Rectal smooth muscle tissue (tissue), 1 donor: Measurements from ENCODE around the gene PRMT7.

Source experiments
- H3K27ac ChIP-seq: one replicate; pipeline ENCODE4 v1.7.0; 2013; ENCODE audit warnings: low read depth, low read length, inconsistent platforms
- H3K27me3 ChIP-seq: one replicate; pipeline ENCODE4 v1.7.0; 2013; ENCODE audit warnings: low read length; ENCODE audit not compliant: control insufficient read depth, insufficient read depth
- H3K36me3 ChIP-seq: one replicate; pipeline ENCODE4 v1.7.0; 2013; ENCODE audit warnings: low read length; ENCODE audit not compliant: control insufficient read depth, insufficient read depth
- H3K4me1 ChIP-seq: one replicate; pipeline ENCODE4 v1.7.0; 2013; ENCODE audit warnings: low read length; ENCODE audit not compliant: control insufficient read depth, insufficient read depth
- H3K4me3 ChIP-seq: one replicate; pipeline ENCODE4 v1.7.0; 2013; ENCODE audit warnings: low read length
- H3K9ac ChIP-seq: one replicate; pipeline ENCODE4 v1.7.0; 2013; ENCODE audit warnings: low read length

PRMT7 gene

DNA sequence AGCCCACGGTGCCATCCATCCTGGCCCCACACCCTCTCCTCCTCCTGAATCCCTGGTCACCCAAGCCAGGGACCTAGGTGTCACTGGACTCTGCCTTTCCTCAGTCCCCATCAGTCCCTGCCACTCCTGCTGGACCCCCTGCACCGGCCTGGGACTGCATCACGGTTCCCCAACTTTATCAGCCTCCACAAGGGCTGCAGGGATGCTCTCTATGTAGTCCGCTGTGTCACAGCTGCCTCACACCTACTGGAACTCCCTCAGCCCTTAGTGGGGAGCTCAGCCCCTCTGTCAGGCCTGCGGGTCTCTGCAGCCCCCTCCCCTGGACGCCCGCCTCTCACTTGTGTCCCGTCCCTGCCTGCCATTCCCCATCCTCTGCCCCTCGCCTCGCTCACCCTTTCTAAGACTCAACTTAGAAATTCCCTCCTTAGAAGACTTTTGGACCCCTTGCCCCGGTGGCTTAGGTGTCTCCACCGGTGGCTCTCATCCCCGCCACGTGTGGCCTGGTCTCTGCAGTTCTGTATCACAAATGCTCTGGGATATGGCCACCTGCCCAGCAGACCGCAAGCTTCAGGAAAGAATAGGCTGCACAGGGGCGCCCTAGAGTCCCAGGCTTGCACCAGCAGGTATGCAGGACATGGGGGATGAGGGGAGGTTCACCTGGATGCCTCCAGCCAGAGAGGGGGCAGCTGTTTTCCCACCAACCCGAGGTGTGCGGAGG, 62.9 kb downstream of the PRMT7 start:
- H3K4me1 ChIP-seq: no peaks in the 10 kb centered on the region
- H3K27me3 ChIP-seq: no peaks in the 10 kb centered on the region
- no peak overlapping the region for H3K27ac ChIP-seq
- H3K36me3 ChIP-seq: no peaks in the 10 kb centered on the region
- H3K9ac ChIP-seq: no peak overlapping the region
- H3K4me3 ChIP-seq: no peak overlapping the region

DNA sequence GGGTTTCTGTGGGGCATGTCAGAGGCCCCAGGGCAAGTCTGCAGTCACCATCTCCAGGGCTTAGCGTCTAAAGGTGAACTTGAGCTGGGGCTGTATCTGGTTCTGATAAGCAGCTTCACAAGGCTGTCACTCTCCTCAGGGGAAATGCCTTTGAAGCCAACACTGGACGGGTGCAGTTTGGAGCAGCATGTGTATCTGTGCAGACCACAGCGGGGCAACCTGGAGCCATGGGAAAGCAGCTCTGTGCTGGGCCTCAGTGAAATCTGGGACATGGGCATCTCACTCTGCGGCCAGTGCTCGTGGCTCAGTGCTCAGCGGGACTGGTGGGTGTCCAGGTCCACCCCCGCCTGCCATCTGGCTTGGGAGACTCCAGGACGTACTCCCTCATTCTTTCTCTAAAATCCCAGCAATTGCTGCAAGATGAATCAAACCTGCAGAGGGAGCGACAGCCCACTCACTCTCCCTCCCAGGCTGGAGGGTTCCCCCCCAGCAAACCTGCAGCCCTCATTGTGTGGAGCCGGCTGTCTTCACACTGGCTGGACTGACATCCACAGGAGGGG, 63.5 kb downstream of the PRMT7 start:
- Histone ChIP-seq H3K4me3 (no peak overlapping the region), H3K27ac (no peak overlapping the region), H3K27me3 (no peaks in the 10 kb centered on the region), H3K9ac (no peak overlapping the region), H3K4me1 (no peaks in the 10 kb centered on the region), H3K36me3 (no peaks in the 10 kb centered on the region)

DNA sequence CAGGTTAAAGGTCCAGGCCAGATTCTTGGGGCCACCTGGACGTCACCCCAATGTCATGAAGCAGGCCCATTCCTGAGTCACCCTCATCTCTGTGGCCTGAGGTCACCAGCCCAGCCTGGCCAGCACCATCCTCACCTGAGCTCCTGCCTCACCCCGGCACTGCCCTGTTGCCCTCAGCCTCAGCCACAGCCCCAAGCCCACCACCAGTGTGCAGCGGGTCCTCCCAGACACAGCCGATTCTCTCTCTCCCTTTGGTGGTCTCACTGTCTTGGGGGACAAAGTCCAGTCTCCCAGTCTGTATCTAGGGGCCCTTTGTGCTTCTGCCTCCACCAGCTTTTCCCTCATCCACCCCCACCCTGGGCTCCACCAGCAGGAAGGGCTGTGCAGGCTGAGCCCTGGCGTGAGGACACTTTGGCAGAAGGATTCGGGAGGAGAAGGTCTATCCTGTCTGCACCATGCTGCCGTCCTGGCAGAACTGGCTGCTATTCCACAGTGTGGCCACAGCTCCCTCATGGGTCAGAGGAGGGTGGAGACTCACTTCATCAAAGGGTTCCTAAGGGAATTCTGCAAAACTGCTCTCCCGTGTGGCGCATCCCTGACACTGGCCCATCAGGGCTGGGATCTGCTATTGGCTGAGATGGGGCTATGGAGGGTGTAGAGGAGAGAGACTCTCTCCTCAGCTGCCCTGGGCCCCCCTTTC, 64.3 kb downstream of the PRMT7 start:
- Histone ChIP-seq H3K4me1 (no peaks in the 10 kb centered on the region), H3K36me3 (no peaks in the 10 kb centered on the region), H3K4me3 (no peak overlapping the region), H3K27me3 (no peaks in the 10 kb centered on the region), H3K27ac (no peak overlapping the region), H3K9ac (no peak overlapping the region)

DNA sequence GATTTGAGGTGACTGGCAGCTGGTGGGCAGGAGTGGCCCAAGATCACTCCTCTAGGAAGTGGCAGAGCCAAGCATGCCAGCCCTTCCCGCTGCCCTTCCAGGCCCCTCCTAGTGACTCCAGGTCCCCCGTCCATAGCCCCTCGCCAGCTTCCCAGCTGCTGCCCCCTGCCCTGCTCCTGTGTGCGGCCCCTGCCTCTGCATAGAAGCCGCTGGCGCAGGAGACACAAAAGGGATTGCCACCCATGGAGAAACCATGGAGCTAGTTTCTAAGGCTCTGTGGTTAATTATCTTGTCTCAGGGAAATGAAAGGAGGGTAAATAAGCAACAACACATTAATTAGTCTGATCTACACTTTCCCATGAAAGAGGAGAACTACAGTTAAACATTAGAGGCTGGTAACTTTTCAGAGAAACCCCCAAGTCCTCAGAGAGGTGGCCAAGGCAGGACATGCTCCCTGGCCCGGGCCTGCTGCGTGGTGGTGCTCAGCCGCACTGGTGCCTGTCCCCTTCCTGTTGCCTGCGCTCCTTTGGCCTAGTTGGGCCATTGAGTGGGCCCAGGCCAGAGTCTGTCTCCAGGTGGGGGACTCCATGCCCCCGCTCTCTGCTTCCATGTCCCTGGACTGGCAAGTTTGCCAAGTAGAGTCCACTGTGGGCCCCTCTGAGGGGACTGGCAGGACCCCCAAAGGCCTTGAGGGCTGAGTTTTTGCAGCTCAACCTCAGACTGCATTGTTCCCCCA, 65.2 kb downstream of the PRMT7 start:
- H3K36me3 ChIP-seq: no peaks in the 10 kb centered on the region
- no peaks in the 10 kb centered on the region for H3K4me1 ChIP-seq
- H3K4me3 ChIP-seq: no peak overlapping the region
- no peak overlapping the region for H3K9ac ChIP-seq
- no peaks in the 10 kb centered on the region for H3K27me3 ChIP-seq
- no peak overlapping the region for H3K27ac ChIP-seq

DNA sequence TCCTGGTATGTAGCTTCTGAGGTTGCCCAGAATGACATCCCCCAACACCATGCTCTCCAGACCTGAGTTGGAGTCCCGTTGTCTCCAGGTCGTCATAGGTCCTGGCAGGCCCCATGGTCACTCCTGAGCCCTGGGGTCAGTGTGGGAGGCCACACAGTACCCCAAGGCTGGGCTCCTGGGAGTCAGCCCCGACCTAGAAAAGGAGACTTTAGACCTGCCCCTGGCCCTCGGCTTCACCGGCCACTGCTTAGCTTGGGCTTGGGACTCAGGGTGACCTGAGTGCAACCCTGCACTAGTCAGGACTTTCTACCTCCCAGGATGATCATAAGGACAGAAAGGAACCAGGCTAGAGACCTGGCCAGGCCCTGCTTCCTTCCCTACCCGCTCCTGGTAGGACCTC, 65.8 kb downstream of the PRMT7 start:
- Histone ChIP-seq H3K4me1 (no peaks in the 10 kb centered on the region), H3K27me3 (no peaks in the 10 kb centered on the region), H3K27ac (no peak overlapping the region), H3K9ac (no peak overlapping the region), H3K4me3 (no peak overlapping the region), H3K36me3 (no peaks in the 10 kb centered on the region)

DNA sequence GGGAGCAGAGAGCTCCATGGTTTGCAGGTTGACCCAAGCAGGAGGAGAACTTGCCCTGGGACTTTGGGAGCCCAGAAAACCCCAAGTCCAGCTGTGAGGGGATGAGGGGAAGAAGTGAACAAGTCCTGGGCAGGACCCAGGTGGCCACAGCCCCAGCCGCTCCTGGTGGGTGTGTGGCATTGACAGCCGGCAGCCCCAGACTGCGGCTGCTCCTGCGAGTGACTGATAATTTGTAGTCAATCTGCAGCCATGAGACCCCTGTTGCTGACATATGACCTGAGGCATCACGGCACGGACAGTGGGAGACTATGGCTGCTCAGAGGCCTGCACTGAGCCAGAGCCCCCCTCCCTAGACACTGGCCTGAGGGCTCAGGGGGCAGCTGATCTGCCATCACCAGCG, 66.4 kb downstream of the PRMT7 start:
- H3K4me1 ChIP-seq: no peaks in the 10 kb centered on the region
- H3K27ac ChIP-seq: no peak overlapping the region
- H3K36me3 ChIP-seq: no peaks in the 10 kb centered on the region
- no peak overlapping the region for H3K9ac ChIP-seq
- no peak overlapping the region for H3K4me3 ChIP-seq
- no peaks in the 10 kb centered on the region for H3K27me3 ChIP-seq

DNA sequence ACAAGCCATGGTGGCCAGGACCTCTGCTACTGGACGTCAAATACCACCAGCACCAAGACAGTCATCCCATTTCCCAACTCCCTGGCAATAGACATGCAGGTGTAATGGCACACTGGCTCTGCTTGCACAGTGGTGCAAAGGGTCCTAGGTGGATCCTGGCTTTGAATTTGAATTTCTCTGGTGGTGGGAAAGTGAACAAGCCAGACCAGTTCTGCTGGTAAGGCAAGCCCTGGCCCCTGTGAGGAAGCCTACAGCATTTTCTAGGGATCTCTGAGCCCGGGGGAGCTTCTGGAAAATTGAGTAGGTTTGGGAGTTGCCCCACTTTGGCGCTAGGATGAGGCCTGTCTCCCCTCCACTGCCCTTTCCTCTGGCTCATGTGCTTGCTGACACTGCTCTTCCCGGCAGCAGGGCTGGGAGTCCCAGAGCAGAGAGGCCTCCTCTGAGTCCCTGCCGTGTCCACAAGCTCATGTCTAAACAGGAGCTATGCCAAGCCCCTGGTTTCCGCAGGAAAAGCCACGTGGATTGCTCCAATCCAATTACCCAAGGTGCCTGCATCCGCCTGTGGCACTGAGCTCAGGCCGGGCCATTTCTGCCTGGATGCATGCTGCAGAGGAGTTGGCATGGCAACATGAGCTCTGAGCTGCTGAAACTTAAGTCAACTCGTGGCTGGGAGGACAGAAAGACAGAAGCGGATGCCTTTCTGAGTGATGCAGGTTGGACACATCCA, 67.0 kb downstream of the PRMT7 start:
- H3K27me3 ChIP-seq: no peaks in the 10 kb centered on the region
- no peak overlapping the region for H3K9ac ChIP-seq
- no peak overlapping the region for H3K4me3 ChIP-seq
- no peaks in the 10 kb centered on the region for H3K36me3 ChIP-seq
- H3K27ac ChIP-seq: no peak overlapping the region
- no peaks in the 10 kb centered on the region for H3K4me1 ChIP-seq

DNA sequence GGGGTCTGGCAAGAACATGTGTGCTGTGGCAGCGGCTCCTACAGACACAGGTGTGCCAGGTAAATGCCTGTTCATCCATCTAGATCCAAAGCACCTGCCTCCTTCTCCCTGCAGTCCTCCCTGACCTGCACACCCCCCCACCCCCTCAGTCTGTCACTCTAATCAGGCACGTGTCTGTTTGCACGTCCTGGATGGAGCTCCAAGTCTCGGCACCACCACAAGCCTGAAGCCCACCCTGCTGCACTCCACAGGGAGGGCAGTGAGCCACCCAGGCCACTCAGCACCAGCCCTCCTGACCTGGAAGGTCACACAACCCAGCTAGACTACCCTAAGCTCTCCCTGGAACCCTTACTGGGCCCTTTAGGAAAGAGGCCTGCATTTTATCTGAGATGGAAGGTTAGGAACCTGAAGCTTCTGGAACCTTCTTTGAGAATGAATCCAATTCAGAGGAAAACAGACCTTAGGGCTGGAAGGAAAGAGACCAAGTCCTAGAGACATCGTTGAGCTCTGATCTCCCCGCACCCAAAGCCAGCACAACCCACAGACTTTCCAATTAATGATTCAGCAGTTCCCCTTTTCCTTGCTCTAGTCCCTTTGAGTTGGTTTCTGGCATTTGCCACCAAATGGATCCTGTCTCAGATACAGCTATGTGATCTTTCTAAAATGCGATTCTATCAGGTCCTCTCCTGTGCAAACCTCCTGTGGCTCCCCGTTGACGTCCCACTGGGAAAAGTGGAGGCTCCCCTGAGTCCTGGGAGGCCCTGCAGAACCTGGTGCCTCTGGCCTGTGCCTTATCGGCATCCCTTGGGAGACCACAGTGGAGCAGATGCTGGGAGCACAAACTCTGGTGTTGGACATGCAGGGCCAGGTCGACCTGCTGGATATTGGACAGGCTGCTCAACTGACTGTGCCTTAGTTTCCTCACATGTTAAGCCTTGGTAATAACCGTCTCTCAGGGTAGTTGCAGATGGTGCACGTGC, 67.9 kb downstream of the PRMT7 start:
- Histone ChIP-seq H3K27me3 (no peaks in the 10 kb centered on the region), H3K27ac (no peak overlapping the region), H3K9ac (no peak overlapping the region), H3K4me1 (no peaks in the 10 kb centered on the region), H3K36me3 (no peaks in the 10 kb centered on the region), H3K4me3 (no peak overlapping the region)

DNA sequence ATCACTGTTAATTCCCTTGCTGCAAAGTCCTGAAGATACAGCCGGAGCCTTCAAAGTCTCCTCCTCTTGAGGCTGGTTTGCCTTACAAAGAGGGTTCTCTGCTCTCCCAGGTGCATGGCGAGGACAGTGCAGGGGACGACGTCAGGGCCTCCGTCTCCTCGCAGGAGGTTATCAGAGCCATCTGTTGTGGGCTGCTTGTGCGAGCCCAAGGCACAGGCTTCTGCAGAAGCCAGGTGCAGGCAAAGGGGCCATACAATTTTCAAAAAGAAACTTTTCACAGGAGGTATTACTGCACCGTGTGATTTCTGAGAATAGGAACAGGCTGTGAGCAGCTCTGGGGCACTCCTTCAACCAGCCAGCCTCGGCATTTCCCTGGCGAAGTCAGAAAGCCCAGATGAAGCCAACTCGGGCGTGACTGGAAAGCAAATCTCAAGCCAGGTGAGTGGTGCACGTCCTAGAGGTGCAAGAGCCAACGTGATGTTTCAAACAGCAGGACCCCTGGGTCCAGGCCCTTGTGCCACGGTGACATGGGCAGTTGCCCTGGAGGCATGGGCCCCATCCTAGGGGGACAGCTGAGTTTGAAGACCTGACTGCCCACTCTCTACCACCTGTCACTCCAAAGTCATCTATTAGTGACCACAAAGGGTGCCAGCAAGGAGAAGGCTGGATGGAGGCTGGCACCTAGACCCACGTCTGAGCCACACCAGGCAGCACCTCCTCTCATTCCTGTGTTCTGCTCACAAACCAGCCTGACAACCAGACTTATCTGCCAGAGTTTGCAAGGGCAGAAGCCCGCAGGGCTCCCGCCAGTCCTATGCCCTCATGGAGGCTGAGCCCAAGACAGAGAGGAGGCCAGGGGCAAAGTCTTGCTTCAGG, 68.9 kb downstream of the PRMT7 start:
- no peaks in the 10 kb centered on the region for H3K36me3 ChIP-seq
- H3K4me3 ChIP-seq: no peak overlapping the region
- no peaks in the 10 kb centered on the region for H3K27me3 ChIP-seq
- no peaks in the 10 kb centered on the region for H3K4me1 ChIP-seq
- no peak overlapping the region for H3K9ac ChIP-seq
- H3K27ac ChIP-seq: no peak overlapping the region

DNA sequence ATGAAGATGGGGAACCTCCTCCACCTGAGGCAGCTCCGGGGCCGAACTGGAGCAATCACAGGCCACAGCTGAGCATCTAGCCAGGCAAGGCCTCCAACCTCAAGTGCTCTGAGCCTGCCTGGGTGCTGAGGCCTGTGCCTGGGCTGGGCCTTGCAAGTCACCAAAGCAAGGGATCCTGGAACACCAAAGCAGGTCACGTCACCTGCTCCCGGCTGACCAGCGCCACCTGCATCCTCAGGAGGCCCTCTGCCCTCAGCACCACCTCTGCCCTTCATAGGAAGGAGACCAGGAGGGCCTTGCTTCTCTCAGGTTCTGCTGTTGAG, 69.5 kb downstream of the PRMT7 start:
- H3K27me3 ChIP-seq: no peaks in the 10 kb centered on the region
- no peak overlapping the region for H3K9ac ChIP-seq
- no peaks in the 10 kb centered on the region for H3K4me1 ChIP-seq
- no peak overlapping the region for H3K27ac ChIP-seq
- no peak overlapping the region for H3K4me3 ChIP-seq
- H3K36me3 ChIP-seq: no peaks in the 10 kb centered on the region
